Kidney epithelial cell (primary cell): ENCODE measurements around the gene KCNJ5. TPM values are rescaled to one million over a fixed set of nuclear protein-coding genes. Genes with fewer than 3 reads are reported as not detected.
"Not testable (repeated sequence)": the region's sequence is repeated elsewhere in the genome, so short reads cannot be mapped to it uniquely, and the experiment has no call there.

ENCODE experiments used
- DNase-seq: peaks from one replicate; pipeline ENCODE4 v3.0.0-alpha.2; 2010; ENCODE audit warnings: low read depth
- H3K27me3 ChIP-seq: 2 replicates; pipeline ENCODE4 v1.6.0; 2011; ENCODE audit warnings: low read length; ENCODE audit not compliant: control insufficient read depth, insufficient read depth
- H3K36me3 ChIP-seq: 2 replicates; pipeline ENCODE4 v1.5.1; 2011; ENCODE audit warnings: low read length; ENCODE audit not compliant: control insufficient read depth, insufficient read depth
- H3K4me3 ChIP-seq: 2 replicates; pipeline ENCODE4 v1.5.1; 2011; ENCODE audit warnings: low read depth, mild to moderate bottlenecking, control low read depth, low read length
- total RNA-seq: library from RNA; depleted of rRNA; stranded (reverse); fragments of >200 nt; gene quantifications from 2 replicates; pipeline ENCODE4 v1.2.3, GENCODE V29; 2015
- TF ChIP-seq, protein P1 (sequence below): IDR thresholded peaks from 2 replicates; pipeline ENCODE4 v1.5.1; 2011; ENCODE audit warnings: mild to moderate bottlenecking, moderate library complexity, low read length, control low read depth, inconsistent platforms; ENCODE audit not compliant: insufficient read depth, poor library complexity, severe bottlenecking

KCNJ5 gene
- total RNA-seq, 1 donor from 2014 or later = 3.4 TPM

DNA sequence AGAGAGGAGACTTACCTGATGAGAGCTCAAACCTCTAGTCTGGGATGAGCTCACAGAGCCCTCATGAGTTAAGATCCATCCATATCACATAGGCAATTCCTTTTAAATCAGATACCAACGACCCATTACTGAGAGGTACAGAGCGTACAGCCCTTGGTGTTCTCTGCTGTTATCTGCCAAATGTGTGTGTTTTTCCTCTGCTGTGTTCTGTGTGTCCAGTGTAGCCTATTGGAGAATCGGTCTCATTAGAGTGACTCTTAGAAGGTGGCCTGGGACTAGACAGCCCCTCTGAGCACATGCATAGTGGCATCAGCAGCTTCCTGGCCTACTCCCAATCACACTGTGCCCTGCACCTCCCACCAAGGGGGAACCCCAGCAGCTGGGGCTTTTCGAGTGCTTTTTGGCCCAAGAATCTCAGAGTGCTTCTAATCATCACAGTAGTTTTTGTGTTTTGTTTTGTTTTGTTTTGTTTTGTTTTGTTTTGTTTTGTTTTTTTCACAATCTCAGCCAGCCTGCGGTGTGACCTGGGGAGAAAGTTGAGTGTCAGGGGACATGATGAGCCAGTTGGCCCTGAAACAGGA lies 26.1 kb downstream of the KCNJ5 start:
- no peak for DNase-seq
- no peaks in the 10 kb centered on the region for H3K36me3 ChIP-seq
- no peak overlapping the region for H3K4me3 ChIP-seq
- TF ChIP-seq, protein P1, sequence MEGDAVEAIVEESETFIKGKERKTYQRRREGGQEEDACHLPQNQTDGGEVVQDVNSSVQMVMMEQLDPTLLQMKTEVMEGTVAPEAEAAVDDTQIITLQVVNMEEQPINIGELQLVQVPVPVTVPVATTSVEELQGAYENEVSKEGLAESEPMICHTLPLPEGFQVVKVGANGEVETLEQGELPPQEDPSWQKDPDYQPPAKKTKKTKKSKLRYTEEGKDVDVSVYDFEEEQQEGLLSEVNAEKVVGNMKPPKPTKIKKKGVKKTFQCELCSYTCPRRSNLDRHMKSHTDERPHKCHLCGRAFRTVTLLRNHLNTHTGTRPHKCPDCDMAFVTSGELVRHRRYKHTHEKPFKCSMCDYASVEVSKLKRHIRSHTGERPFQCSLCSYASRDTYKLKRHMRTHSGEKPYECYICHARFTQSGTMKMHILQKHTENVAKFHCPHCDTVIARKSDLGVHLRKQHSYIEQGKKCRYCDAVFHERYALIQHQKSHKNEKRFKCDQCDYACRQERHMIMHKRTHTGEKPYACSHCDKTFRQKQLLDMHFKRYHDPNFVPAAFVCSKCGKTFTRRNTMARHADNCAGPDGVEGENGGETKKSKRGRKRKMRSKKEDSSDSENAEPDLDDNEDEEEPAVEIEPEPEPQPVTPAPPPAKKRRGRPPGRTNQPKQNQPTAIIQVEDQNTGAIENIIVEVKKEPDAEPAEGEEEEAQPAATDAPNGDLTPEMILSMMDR = no peak
- H3K27me3 ChIP-seq = peaks cover 7% of the 10 kb centered on the region

DNA sequence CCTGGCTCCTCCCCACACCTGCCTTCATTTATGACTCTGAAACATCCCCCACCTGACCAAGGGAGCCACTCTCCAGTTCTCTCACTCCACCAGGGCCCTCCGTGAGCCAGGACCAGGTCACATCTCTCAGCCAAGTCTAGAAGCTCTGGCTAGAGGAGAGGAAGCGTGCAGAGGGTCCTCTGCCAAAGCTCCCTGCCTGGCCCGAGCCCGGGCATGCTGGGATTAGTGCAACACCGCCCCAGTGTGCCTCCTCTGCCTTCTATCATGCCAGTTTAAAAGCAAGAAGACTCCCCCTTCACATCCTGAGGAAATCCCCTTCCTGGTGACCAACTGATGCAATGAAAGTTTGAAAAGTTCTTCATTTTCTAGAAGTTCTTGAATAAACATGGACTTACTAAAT lies 28.1 kb downstream of the KCNJ5 start:
- no peak for DNase-seq
- TF ChIP-seq, protein P1 = no peak
- peaks cover 6% of the 10 kb centered on the region for H3K27me3 ChIP-seq
- H3K36me3 ChIP-seq = no peaks in the 10 kb centered on the region
- H3K4me3 ChIP-seq = no peak overlapping the region

GRCh38 chr11:128919635-128920034 lies 28.5 kb downstream of the KCNJ5 start:
- H3K27me3 ChIP-seq, H3K36me3 ChIP-seq, H3K4me3 ChIP-seq, DNase-seq: not testable (repeated sequence)

GRCh38 chr11:128920666-128921065 lies 29.5 kb downstream of the KCNJ5 start:
- H3K36me3 ChIP-seq = no peaks in the 10 kb centered on the region
- no peak overlapping the region for H3K4me3 ChIP-seq
- no peak for DNase-seq
- H3K27me3 ChIP-seq = peaks cover 12% of the 10 kb centered on the region
- TF ChIP-seq, protein P1 = no peak

DNA sequence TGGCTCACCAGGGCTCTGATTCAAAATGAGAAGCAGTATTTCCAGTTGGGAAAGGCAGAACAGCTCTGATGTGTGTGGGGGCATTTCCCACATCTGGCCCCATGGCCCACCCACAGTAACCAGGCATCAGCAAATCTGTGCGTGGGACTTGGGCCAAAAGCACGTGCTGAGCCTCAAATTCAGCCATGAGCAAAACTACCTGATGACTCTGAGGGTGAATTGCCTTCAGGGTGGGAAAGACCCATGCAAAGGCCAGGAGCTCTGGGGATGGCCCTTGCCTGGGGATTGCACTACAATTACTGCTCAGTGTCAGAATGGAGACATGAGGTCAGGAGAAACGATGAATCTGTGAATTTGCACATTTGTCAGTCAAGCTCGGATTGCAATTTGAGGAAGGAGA lies 30.6 kb downstream of the KCNJ5 start:
- DNase-seq = no peak
- H3K27me3 ChIP-seq = peaks cover 9% of the 10 kb centered on the region
- TF ChIP-seq, protein P1 = no peak
- no peak overlapping the region for H3K4me3 ChIP-seq
- no peaks in the 10 kb centered on the region for H3K36me3 ChIP-seq

GRCh38 chr11:128924104-128924503 lies 32.9 kb downstream of the KCNJ5 start:
- Histone ChIP-seq H3K4me3 (no peak overlapping the region), H3K36me3 (no peaks in the 10 kb centered on the region), H3K27me3 (peaks cover 11% of the 10 kb centered on the region)
- no peak for DNase-seq
- TF ChIP-seq, protein P1 = no peak
